IMR-90 (cell line): ENCODE data around the gene SETX. TPM values are rescaled to one million over a fixed set of nuclear protein-coding genes. Genes with fewer than 3 reads are reported as not detected.

ENCODE experiments used
- ATAC-seq: fragments of 200-7000 bp; cut with Tn5 transposase; 2 replicates; pipeline ENCODE4 v1.9.1; 2020; ENCODE audit warnings: low read depth, mild to moderate bottlenecking, moderate library complexity
- BruUV-seq: library from RNA; stranded (reverse); fragments of 400-500 nt; replicated peaks from 2 replicates; lab custom pipeline; 2021; lab: Mats Ljungman, UMichigan
- CTCF ChIA-PET: fragments of 300-600 bp; formaldehyde crosslinking; extraction: SDS; loops from one replicate; lab custom pipeline; 2021; ENCODE audit warnings: antibody characterized with exemption; lab: Yijun Ruan, JAX
- POLR2A ChIA-PET: fragments of 300-600 bp; sonication (Branson Sonifier 250); formaldehyde crosslinking; loops from one replicate; lab custom pipeline; 2022; ENCODE audit warnings: antibody characterized with exemption; ENCODE audit not compliant: unreplicated experiment; lab: Charles Lee
- DNase-seq: peaks from one replicate; pipeline ENCODE4 v3.0.0; 2013
- H2AFZ ChIP-seq: replicated peaks from 2 replicates; pipeline ENCODE3; 2013; ENCODE audit warnings: low read length, mild to moderate bottlenecking; ENCODE audit not compliant: poor library complexity
- H2AK5ac ChIP-seq: 2 replicates; pipeline ENCODE4 v1.6.1; 2013; ENCODE audit warnings: low read depth, low read length, inconsistent platforms
- H2AK9ac ChIP-seq: replicated peaks from 2 replicates; pipeline ENCODE3; 2013; ENCODE audit warnings: mild to moderate bottlenecking, low read depth, low read length, moderate library complexity; ENCODE audit not compliant: poor library complexity
- H2BK120ac ChIP-seq: 2 replicates; pipeline ENCODE4 v1.6.1; 2013; ENCODE audit warnings: low read depth, low read length, inconsistent platforms
- H2BK15ac ChIP-seq: 3 replicates; pipeline ENCODE4 v1.6.1; 2013; ENCODE audit warnings: low read depth, low read length, inconsistent platforms
- H2BK20ac ChIP-seq: 2 replicates; pipeline ENCODE4 v1.6.1; 2013; ENCODE audit warnings: low read depth, mild to moderate bottlenecking, inconsistent platforms, low read length, moderate library complexity
- H2BK5ac ChIP-seq: 2 replicates; pipeline ENCODE4 v1.6.1; 2013; ENCODE audit warnings: mild to moderate bottlenecking, low read depth, low read length, inconsistent platforms; ENCODE audit not compliant: poor library complexity, severe bottlenecking
- H3K14ac ChIP-seq: replicated peaks from 2 replicates; pipeline ENCODE4 v1.6.1; 2013; ENCODE audit warnings: low read depth, low read length, inconsistent platforms
- H3K18ac ChIP-seq: 2 replicates; pipeline ENCODE4 v1.6.1; 2013; ENCODE audit warnings: low read depth, low read length, control low read depth
- H3K23ac ChIP-seq: 2 replicates; pipeline ENCODE4 v1.6.1; 2013; ENCODE audit warnings: low read depth, low read length, inconsistent platforms
- H3K27ac ChIP-seq: 2 replicates; pipeline ENCODE4 v1.5.1; 2013; ENCODE audit warnings: mild to moderate bottlenecking, control low read depth, low read length; ENCODE audit not compliant: insufficient read depth
- H3K27me3 ChIP-seq: 2 replicates; pipeline ENCODE4 v1.6.1; 2013; ENCODE audit warnings: low read length; ENCODE audit not compliant: control insufficient read depth, insufficient read depth
- H3K36me3 ChIP-seq: 2 replicates; pipeline ENCODE4 v1.6.1; 2013; ENCODE audit warnings: low read length, mixed read lengths; ENCODE audit not compliant: control insufficient read depth, insufficient read depth
- H3K4ac ChIP-seq: 2 replicates; pipeline ENCODE4 v1.6.1; 2013; ENCODE audit warnings: low read depth, low read length, inconsistent platforms
- H3K4me1 ChIP-seq: 2 replicates; pipeline ENCODE4 v1.6.1; 2013; ENCODE audit warnings: low read length, mixed read lengths; ENCODE audit not compliant: control insufficient read depth, insufficient read depth
- H3K4me2 ChIP-seq: 2 replicates; pipeline ENCODE4 v1.6.1; 2013; ENCODE audit warnings: low read depth, mild to moderate bottlenecking, control low read depth, low read length, moderate library complexity
- H3K4me3 ChIP-seq: 2 replicates; pipeline ENCODE4 v1.5.1; 2013; ENCODE audit warnings: low read depth, mild to moderate bottlenecking, control low read depth, low read length, moderate library complexity; ENCODE audit not compliant: insufficient read depth
- H3K56ac ChIP-seq: 2 replicates; pipeline ENCODE4 v1.6.1; 2013; ENCODE audit warnings: low read length, inconsistent platforms; ENCODE audit not compliant: insufficient read depth; ENCODE audit errors: extremely low read depth
- H3K79me1 ChIP-seq, 2 experiments: 2 replicates each; pipeline ENCODE4 v1.6.1; 2013; ENCODE audit warnings: low read length in 2 of 2, inconsistent platforms in 1 of 2, low read depth in 1 of 2
- H3K9ac ChIP-seq: 2 replicates; pipeline ENCODE4 v1.6.1; 2013; ENCODE audit warnings: low read depth, low read length, control low read depth
- H3K9me1 ChIP-seq: 2 replicates; pipeline ENCODE4 v1.6.1; 2013; ENCODE audit warnings: low read length, inconsistent platforms; ENCODE audit not compliant: insufficient read depth
- H3K9me3 ChIP-seq: 2 replicates; pipeline ENCODE4 v1.6.1; 2013; ENCODE audit warnings: low read length; ENCODE audit not compliant: control insufficient read depth, insufficient read depth
- H4K20me1 ChIP-seq: 2 replicates; pipeline ENCODE4 v1.6.1; 2013; ENCODE audit warnings: low read length, inconsistent platforms; ENCODE audit not compliant: insufficient read depth
- H4K5ac ChIP-seq: 2 replicates; pipeline ENCODE4 v1.6.1; 2013; ENCODE audit warnings: mild to moderate bottlenecking, low read depth, low read length, control low read depth
- H4K8ac ChIP-seq, 2 experiments: 2 replicates each; pipeline ENCODE4 v1.6.1; 2013; ENCODE audit warnings: low read depth in 2 of 2, low read length in 2 of 2, control low read depth in 1 of 2, inconsistent platforms in 1 of 2
- H4K91ac ChIP-seq: 2 replicates; pipeline ENCODE4 v1.6.1; 2013; ENCODE audit warnings: low read depth, low read length, inconsistent platforms; ENCODE audit not compliant: insufficient read depth
- BHLHE40 ChIP-seq: fragments of 150-350 bp; IDR thresholded peaks from 2 replicates; pipeline ENCODE4 v1.6.1; 2016; ENCODE audit warnings: mild to moderate bottlenecking, low read depth, low read length
- CEBPB ChIP-seq: IDR thresholded peaks from 2 replicates; pipeline ENCODE4 v1.6.1; 2012; ENCODE audit warnings: low read depth, low read length, improper control_type of control experiment
- CHD1 ChIP-seq: IDR thresholded peaks from 2 replicates; pipeline ENCODE4 v1.6.1; 2012; ENCODE audit warnings: low read depth, low read length, improper control_type of control experiment
- FOS ChIP-seq: fragments of 150-350 bp; IDR thresholded peaks from 2 replicates; pipeline ENCODE4 v1.6.1; 2016; ENCODE audit warnings: low read depth, low read length
- MAFK ChIP-seq: IDR thresholded peaks from 2 replicates; pipeline ENCODE4 v1.6.1; 2012; ENCODE audit warnings: low read depth, low read length, improper control_type of control experiment
- MAZ ChIP-seq: IDR thresholded peaks from 2 replicates; pipeline ENCODE4 v1.6.1; 2012; ENCODE audit warnings: low read depth, mild to moderate bottlenecking, low read length, improper control_type of control experiment, moderate library complexity, borderline replicate concordance
- MXI1 ChIP-seq: IDR thresholded peaks from 2 replicates; pipeline ENCODE4 v1.6.1; 2012; ENCODE audit warnings: low read depth, mild to moderate bottlenecking, low read length, moderate library complexity, borderline replicate concordance
- NFE2L2 ChIP-seq: fragments of 150-350 bp; IDR thresholded peaks from 2 replicates; pipeline ENCODE4 v1.6.1; 2016; ENCODE audit warnings: low read depth, mild to moderate bottlenecking, low read length
- POLR2A ChIP-seq: IDR thresholded peaks from 2 replicates; pipeline ENCODE4 v1.6.1; 2012; ENCODE audit warnings: mild to moderate bottlenecking, low read depth, low read length
- RAD21 ChIP-seq: IDR thresholded peaks from 2 replicates; pipeline ENCODE4 v1.6.1; 2012; ENCODE audit warnings: low read length, improper control_type of control experiment
- RCOR1 ChIP-seq: IDR thresholded peaks from 2 replicates; pipeline ENCODE4 v1.6.1; 2012; ENCODE audit warnings: mild to moderate bottlenecking, low read length, improper control_type of control experiment; ENCODE audit not compliant: insufficient replicate concordance
- RFX5 ChIP-seq: IDR thresholded peaks from 2 replicates; pipeline ENCODE4 v1.8.0; 2012; ENCODE audit warnings: low read depth, mild to moderate bottlenecking, low read length, moderate library complexity
- SMC3 ChIP-seq: fragments of 150-350 bp; IDR thresholded peaks from 2 replicates; pipeline ENCODE4 v1.6.1; 2016; ENCODE audit warnings: low read depth, mild to moderate bottlenecking, antibody characterized with exemption, low read length, moderate library complexity
- WGBS, 2 experiments: methylation state at CpG; one replicate each; pipeline versions ENCODE4 v1.1.5 to v1.1.7; 2013; ENCODE audit warnings: missing lambda C conversion rate in 2 of 2; ENCODE audit not compliant: insufficient read length in 1 of 2; ENCODE audit errors: extremely low coverage in 2 of 2; 5-methylcytosine and 5-hydroxymethylcytosine counted together
- dilution Hi-C: fragments of 300-500 bp; cut with HindIII; formaldehyde crosslinking; loops from one replicate; pipeline ENCODE4 v1.14.3; 2018; ENCODE audit warnings: low sequenced_read_pairs; ENCODE audit not compliant: unreplicated experiment
- in situ Hi-C: fragments of 300-500 bp; cut with MboI; formaldehyde crosslinking; loops from 3 replicates; pipeline ENCODE4 v1.14.3; 2019; ENCODE audit warnings: low sequenced_read_pairs, inconsistent platforms, mixed read lengths
- intact Hi-C: fragments of 100-400 bp; cut with micrococcal nuclease; formaldehyde crosslinking; loops from 2 replicates; pipeline ENCODE4 v1.10.0; 2022
- polyA plus RNA-seq, 3 experiments: library from polyadenylated mRNA; depleted of rRNA; stranded (reverse); fragments of >200 nt; gene quantifications; 2 replicates each; pipeline ENCODE4 v1.2.3, GENCODE V29; 2012; ENCODE audit warnings: low replicate concordance in 1 of 3
- total RNA-seq: library from RNA; depleted of rRNA; stranded (reverse); fragments of >200 nt; gene quantifications from 2 replicates; pipeline ENCODE4 v1.2.3, GENCODE V29; 2012
- TF ChIP-seq, protein P1 (sequence below): fragments of 150-350 bp; IDR thresholded peaks from 2 replicates; pipeline ENCODE4 v1.6.1; 2016; ENCODE audit warnings: low read depth, mild to moderate bottlenecking, low read length, moderate library complexity, borderline replicate concordance
- TF ChIP-seq, protein P2 (sequence below): conservative IDR thresholded peaks from 2 replicates; pipeline ENCODE4 v1.5.1; 2012; ENCODE audit warnings: mild to moderate bottlenecking, low read depth, low read length, improper control_type of control experiment
- TF ChIP-seq, protein P3 (sequence below): fragments of 150-350 bp; IDR thresholded peaks from 2 replicates; pipeline ENCODE4 v1.6.1; 2017; ENCODE audit warnings: mild to moderate bottlenecking, antibody characterized with exemption, low read length, low read depth

SETX gene
- total and polyA plus RNA-seq, 2 of the 4 experiments (the other 2 are of a cell fraction) = 13.1 to 55.0 TPM

DNA sequence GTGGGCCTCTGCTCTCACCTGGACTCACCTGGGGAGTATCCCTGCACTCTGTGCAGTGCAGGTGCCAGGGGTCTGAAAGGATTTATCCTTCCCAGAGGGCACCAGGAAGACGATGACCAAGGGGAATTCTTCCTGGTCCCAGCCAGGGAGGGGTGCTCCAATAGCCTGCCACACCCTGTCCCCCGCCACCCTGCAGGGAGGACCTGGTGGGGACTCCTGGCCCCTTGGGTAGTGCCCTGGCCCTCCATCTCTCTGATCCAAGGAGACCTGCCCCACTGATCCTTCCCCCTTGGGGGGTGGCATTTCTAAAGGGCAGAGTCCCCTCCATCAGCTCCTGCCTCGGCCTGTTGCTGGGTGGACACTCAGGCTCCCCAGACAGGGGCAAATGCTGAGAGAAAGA is 122.3 kb downstream of the SETX start:
- Histone ChIP-seq H2AK9ac (no peak overlapping the region), H4K91ac (no peak overlapping the region), H3K9me3 (no peaks in the 10 kb centered on the region), H2BK15ac (no peak overlapping the region), H2BK120ac (no peak overlapping the region), H2AFZ (no peak overlapping the region), H3K4me1 (no peaks in the 10 kb centered on the region), H2BK20ac (no peak overlapping the region), H3K36me3 (no peaks in the 10 kb centered on the region), H2AK5ac (no peak overlapping the region), H3K18ac (no peak overlapping the region), H3K27ac (no peak overlapping the region), H3K27me3 (peaks cover 64% of the 10 kb centered on the region), H3K4ac (no peak overlapping the region), H3K9me1 (no peaks in the 10 kb centered on the region), H3K9ac (no peak overlapping the region), H3K79me1 (no peaks in the 10 kb centered on the region), H3K14ac (no peak overlapping the region), H4K20me1 (peaks cover 3% of the 10 kb centered on the region; the same call in 1 of the 2 replicates), H3K4me2 (no peak overlapping the region), H4K8ac (no peak overlapping the region), H3K23ac (no peak overlapping the region), H3K56ac (no peak overlapping the region), H2BK5ac (no peak overlapping the region), H3K4me3 (no peak overlapping the region), H4K5ac (no peak overlapping the region)
- TF ChIP-seq MXI1 = no peak
- TF ChIP-seq, protein P1, sequence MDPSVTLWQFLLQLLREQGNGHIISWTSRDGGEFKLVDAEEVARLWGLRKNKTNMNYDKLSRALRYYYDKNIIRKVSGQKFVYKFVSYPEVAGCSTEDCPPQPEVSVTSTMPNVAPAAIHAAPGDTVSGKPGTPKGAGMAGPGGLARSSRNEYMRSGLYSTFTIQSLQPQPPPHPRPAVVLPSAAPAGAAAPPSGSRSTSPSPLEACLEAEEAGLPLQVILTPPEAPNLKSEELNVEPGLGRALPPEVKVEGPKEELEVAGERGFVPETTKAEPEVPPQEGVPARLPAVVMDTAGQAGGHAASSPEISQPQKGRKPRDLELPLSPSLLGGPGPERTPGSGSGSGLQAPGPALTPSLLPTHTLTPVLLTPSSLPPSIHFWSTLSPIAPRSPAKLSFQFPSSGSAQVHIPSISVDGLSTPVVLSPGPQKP = no peak
- no peak for TF ChIP-seq BHLHE40
- no peak for TF ChIP-seq POLR2A
- TF ChIP-seq MAZ = no peak
- no peak for TF ChIP-seq RFX5
- no peak for TF ChIP-seq MAFK
- TF ChIP-seq, protein P2, sequence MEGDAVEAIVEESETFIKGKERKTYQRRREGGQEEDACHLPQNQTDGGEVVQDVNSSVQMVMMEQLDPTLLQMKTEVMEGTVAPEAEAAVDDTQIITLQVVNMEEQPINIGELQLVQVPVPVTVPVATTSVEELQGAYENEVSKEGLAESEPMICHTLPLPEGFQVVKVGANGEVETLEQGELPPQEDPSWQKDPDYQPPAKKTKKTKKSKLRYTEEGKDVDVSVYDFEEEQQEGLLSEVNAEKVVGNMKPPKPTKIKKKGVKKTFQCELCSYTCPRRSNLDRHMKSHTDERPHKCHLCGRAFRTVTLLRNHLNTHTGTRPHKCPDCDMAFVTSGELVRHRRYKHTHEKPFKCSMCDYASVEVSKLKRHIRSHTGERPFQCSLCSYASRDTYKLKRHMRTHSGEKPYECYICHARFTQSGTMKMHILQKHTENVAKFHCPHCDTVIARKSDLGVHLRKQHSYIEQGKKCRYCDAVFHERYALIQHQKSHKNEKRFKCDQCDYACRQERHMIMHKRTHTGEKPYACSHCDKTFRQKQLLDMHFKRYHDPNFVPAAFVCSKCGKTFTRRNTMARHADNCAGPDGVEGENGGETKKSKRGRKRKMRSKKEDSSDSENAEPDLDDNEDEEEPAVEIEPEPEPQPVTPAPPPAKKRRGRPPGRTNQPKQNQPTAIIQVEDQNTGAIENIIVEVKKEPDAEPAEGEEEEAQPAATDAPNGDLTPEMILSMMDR = no peak
- no peak for TF ChIP-seq NFE2L2
- TF ChIP-seq CHD1 = no peak
- TF ChIP-seq, protein P3, sequence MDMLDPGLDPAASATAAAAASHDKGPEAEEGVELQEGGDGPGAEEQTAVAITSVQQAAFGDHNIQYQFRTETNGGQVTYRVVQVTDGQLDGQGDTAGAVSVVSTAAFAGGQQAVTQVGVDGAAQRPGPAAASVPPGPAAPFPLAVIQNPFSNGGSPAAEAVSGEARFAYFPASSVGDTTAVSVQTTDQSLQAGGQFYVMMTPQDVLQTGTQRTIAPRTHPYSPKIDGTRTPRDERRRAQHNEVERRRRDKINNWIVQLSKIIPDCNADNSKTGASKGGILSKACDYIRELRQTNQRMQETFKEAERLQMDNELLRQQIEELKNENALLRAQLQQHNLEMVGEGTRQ = no peak
- no peak for TF ChIP-seq RCOR1
- TF ChIP-seq CEBPB = no peak
- TF ChIP-seq FOS = no peak
- no peak for TF ChIP-seq RAD21
- no peak for TF ChIP-seq SMC3
- ChIA-PET CTCF (no interaction called here), POLR2A (no interaction called here)
- ATAC-seq = no peak
- WGBS, 2 experiments = no CpG with 5 or more reads among the region's 3 CpGs
- DNase-seq = no peak
- intact Hi-C loops = no loop called here
- in situ Hi-C loops = no loop called here
- dilution Hi-C loops = no loop called here
- BruUV-seq = no TSS peak
